ENCODE results near the gene SLC25A22. TPM values are rescaled to one million over a fixed set of nuclear protein-coding genes. Genes with fewer than 3 reads are reported as not detected.

Gene SLC25A22
- total and polyA plus RNA-seq, 4 donors: 10.6 to 38.2 (median 27.5) TPM

DNA sequence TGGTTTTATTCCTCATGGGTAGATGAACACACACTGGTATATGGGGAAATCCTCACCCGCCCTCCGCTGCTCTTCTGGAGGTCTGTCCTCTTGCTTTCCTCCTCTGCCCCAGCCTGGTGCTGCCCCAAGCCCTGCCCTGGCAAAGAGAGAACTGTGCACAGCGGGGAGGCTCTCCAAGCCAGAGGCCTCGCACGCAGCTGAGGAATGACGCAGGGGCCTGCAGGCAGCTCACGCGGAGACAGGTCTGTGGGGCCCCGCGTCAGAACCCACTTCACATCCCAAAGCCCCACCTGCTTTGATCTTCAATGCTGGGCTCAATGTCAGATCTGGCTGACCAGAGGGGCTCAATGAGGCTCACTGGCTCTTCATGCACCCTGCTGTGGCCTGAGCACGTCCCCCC lies 30.8 kb downstream of the SLC25A22 start:
- peaks cover 12 to 65% (median 23%) of the 10 kb centered on the region in 4 donors for H3K36me3 ChIP-seq (ENCODE audit: control insufficient read depth in 4 of 4, insufficient read depth in 4 of 4, low read length in 4 of 4)
- no peaks in the 10 kb centered on the region for H3K9me3 ChIP-seq (ENCODE audit: control insufficient read depth in 4 of 4, insufficient read depth in 3 of 4, low read length in 3 of 4)

DNA sequence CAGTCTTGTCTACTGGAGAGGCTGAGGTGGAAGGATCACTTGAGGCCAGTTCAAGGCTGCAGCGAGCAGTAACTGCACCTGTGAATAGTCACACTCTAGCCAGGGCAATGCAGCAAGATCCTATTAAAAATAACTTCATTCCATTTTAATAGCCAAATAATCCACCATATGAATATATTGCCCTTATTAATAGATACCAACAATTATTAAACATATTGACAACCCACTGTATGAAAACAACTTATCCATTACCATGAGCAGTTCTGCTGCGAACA lies 31.2 kb downstream of the SLC25A22 start:
- Histone ChIP-seq H3K27me3 (ENCODE audit: control insufficient read depth in 3 of 3, insufficient read depth in 3 of 3, low read length in 2 of 3) (no peaks in the 10 kb centered on the region), H3K4me3 (no peak overlapping the region), H3K27ac (ENCODE audit: low read depth in 1 of 2, low read length in 1 of 2) (no peak overlapping the region), H3K4me1 (ENCODE audit: control insufficient read depth in 5 of 5, insufficient read depth in 5 of 5, low read length in 5 of 5) (no peaks in the 10 kb centered on the region), H3K36me3 (ENCODE audit: control insufficient read depth in 4 of 4, insufficient read depth in 4 of 4, low read length in 4 of 4) (peaks cover 12 to 65% (median 24%) of the 10 kb centered on the region in 4 donors), H3K9me3 (ENCODE audit: control insufficient read depth in 4 of 4, insufficient read depth in 3 of 4, low read length in 3 of 4) (no peaks in the 10 kb centered on the region), H3K9ac (ENCODE audit: insufficient read depth in 1 of 2, low read length in 2 of 2) (no peak overlapping the region)
- TF ChIP-seq, protein P1, sequence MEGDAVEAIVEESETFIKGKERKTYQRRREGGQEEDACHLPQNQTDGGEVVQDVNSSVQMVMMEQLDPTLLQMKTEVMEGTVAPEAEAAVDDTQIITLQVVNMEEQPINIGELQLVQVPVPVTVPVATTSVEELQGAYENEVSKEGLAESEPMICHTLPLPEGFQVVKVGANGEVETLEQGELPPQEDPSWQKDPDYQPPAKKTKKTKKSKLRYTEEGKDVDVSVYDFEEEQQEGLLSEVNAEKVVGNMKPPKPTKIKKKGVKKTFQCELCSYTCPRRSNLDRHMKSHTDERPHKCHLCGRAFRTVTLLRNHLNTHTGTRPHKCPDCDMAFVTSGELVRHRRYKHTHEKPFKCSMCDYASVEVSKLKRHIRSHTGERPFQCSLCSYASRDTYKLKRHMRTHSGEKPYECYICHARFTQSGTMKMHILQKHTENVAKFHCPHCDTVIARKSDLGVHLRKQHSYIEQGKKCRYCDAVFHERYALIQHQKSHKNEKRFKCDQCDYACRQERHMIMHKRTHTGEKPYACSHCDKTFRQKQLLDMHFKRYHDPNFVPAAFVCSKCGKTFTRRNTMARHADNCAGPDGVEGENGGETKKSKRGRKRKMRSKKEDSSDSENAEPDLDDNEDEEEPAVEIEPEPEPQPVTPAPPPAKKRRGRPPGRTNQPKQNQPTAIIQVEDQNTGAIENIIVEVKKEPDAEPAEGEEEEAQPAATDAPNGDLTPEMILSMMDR (IDR thresholded peaks at IDR 0.05; ENCODE audit: control extremely low read depth, extremely low read depth): no peak
- ATAC-seq (ENCODE audit: insufficient read depth, low FRiP score) (no peak), DNase-seq (no peak)
- 92 to 94% methylated on average over 2 of the region's 2 CpGs for WGBS, 2 donors

More for the DNA sequence above, 30.8 kb downstream of the SLC25A22 start:
- 95% methylated on average over 11 of the region's 11 CpGs for WGBS, 2 donors
- Histone ChIP-seq H3K9ac (ENCODE audit: insufficient read depth in 1 of 2, low read length in 2 of 2) (no peak overlapping the region), H3K27ac (ENCODE audit: low read depth in 1 of 2, low read length in 1 of 2) (no peak overlapping the region), H3K4me3 (no peak overlapping the region), H3K27me3 (ENCODE audit: control insufficient read depth in 3 of 3, insufficient read depth in 3 of 3, low read length in 2 of 3) (no peaks in the 10 kb centered on the region), H3K4me1 (ENCODE audit: control insufficient read depth in 5 of 5, insufficient read depth in 5 of 5, low read length in 5 of 5) (no peaks in the 10 kb centered on the region)
- no peak for DNase-seq
- no peak for ATAC-seq (ENCODE audit: insufficient read depth, low FRiP score)
- TF ChIP-seq, protein P1 (IDR thresholded peaks at IDR 0.05; ENCODE audit: control extremely low read depth, extremely low read depth): no peak

DNA sequence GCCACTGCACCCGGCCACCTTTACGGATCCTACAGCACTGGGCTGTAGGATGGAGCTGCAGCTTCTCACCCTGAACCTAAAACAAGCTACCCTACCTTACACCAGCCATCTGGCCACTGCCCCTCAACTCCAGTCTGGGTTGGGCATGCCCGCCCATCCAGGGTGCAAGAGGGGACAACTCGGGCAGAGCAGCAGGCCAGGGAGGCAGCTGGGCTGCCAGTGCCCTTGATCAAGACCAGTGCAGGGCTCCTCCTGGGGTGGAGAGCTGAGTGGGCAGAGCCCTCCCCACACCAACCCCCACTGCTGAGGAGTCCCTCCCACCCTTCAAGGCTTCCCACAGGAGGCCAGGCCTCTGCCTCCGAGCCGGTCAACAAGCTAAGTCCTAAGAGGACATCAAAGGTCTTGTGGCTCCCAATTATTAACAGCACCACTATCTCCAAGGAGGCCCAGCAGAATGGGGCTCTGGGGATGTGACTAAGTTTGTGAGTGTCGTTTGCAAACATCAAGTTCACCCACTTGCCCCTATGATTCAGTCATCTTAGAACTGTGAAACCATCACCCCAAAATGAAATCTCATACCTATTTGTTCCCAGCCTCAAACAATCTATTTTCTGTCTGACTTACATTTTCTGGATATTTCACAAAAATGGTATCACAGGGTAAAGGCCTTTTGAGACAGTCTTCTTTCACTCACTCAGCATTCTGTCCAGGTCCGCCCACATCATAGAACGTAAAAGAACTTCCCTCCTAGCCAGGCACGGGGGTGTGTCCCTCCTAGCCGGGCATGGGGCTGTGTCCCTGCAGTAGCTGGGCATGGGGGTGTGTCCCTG lies 31.8 kb downstream of the SLC25A22 start:
- peaks cover 12 to 63% (median 27%) of the 10 kb centered on the region in 4 donors for H3K36me3 ChIP-seq (ENCODE audit: control insufficient read depth in 4 of 4, insufficient read depth in 4 of 4, low read length in 4 of 4)
- DNase-seq: no peak
- no peak overlapping the region for H3K4me3 ChIP-seq
- WGBS, 2 donors: 79 to 81% methylated on average over 11 of the region's 11 CpGs
- no peaks in the 10 kb centered on the region for H3K4me1 ChIP-seq (ENCODE audit: control insufficient read depth in 5 of 5, insufficient read depth in 5 of 5, low read length in 5 of 5)
- no peaks in the 10 kb centered on the region for H3K27me3 ChIP-seq (ENCODE audit: control insufficient read depth in 3 of 3, insufficient read depth in 3 of 3, low read length in 2 of 3)
- ATAC-seq (ENCODE audit: insufficient read depth, low FRiP score): no peak
- H3K9ac ChIP-seq (ENCODE audit: insufficient read depth in 1 of 2, low read length in 2 of 2): no peak overlapping the region
- TF ChIP-seq, protein P1 (IDR thresholded peaks at IDR 0.05; ENCODE audit: control extremely low read depth, extremely low read depth): no peak
- no peak overlapping the region for H3K27ac ChIP-seq (ENCODE audit: low read depth in 1 of 2, low read length in 1 of 2)
- no peaks in the 10 kb centered on the region for H3K9me3 ChIP-seq (ENCODE audit: control insufficient read depth in 4 of 4, insufficient read depth in 3 of 4, low read length in 3 of 4)

DNA sequence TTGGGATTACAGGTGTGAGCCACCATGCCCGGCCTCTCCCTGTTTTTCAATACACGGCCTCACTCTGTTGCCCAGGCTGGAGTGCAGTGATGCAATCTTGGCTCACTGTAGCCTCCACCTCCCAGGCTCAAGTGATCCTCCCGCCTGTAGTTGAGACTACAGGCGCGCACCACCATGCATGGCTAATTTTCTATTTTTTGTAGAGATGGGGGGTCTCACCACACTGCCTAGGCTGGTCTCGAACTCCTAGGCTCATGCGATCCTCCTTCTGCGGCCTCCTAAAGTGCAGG lies 32.3 kb downstream of the SLC25A22 start:
- H3K9ac ChIP-seq (ENCODE audit: insufficient read depth in 1 of 2, low read length in 2 of 2): no peak overlapping the region
- no peaks in the 10 kb centered on the region for H3K4me1 ChIP-seq (ENCODE audit: control insufficient read depth in 5 of 5, insufficient read depth in 5 of 5, low read length in 5 of 5)
- no peak overlapping the region for H3K4me3 ChIP-seq
- 90 to 95% methylated on average over 8 of the region's 8 CpGs for WGBS, 2 donors
- ATAC-seq (ENCODE audit: insufficient read depth, low FRiP score) (no peak), DNase-seq (no peak)
- TF ChIP-seq, protein P1 (IDR thresholded peaks at IDR 0.05; ENCODE audit: control extremely low read depth, extremely low read depth): no peak
- no peak overlapping the region for H3K27ac ChIP-seq (ENCODE audit: low read depth in 1 of 2, low read length in 1 of 2)
- H3K27me3 ChIP-seq (ENCODE audit: control insufficient read depth in 3 of 3, insufficient read depth in 3 of 3, low read length in 2 of 3): no peaks in the 10 kb centered on the region
- H3K9me3 ChIP-seq (ENCODE audit: control insufficient read depth in 4 of 4, insufficient read depth in 3 of 4, low read length in 3 of 4): no peaks in the 10 kb centered on the region
- H3K36me3 ChIP-seq (ENCODE audit: control insufficient read depth in 4 of 4, insufficient read depth in 4 of 4, low read length in 4 of 4): peaks cover 12 to 59% (median 27%) of the 10 kb centered on the region in 4 donors

Measured in lung (tissue), 12 donors.